CD4-positive, alpha-beta T cell treated with Interleukin-17A for 1 hour (primary cell): ENCODE results near the gene BAZ1B.
"Not testable (repeated sequence)": the region's sequence is repeated elsewhere in the genome, so short reads cannot be mapped to it uniquely, and the experiment has no call there.

Experiments used
- DNase-seq: peaks from one replicate; pipeline ENCODE4 v3.0.0-alpha.2; 2020

The BAZ1B gene

GRCh38 chr7:73539709-73540108 is 17.6 kb upstream of the BAZ1B start:
- no peak for DNase-seq

DNA sequence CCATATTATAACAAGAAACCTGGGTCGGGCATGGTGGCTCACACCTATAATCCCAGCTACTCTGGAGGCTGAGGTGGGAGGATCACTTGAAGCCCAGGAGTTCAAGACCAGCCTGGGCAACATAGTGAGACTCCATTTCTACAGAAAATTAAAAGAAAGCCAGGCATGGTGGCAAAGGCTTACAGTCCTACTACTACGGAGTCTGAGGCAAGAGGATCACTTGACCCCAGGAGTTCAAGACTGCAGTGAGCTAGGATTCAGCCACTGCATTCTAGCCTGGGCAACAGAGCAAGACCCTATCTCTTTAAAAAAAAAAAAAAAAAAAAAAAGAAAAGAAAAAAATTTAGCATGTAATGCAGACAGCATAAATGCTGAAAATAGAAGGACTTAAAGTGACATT is 16.4 kb upstream of the BAZ1B start:
- DNase-seq: not testable (repeated sequence)

DNA sequence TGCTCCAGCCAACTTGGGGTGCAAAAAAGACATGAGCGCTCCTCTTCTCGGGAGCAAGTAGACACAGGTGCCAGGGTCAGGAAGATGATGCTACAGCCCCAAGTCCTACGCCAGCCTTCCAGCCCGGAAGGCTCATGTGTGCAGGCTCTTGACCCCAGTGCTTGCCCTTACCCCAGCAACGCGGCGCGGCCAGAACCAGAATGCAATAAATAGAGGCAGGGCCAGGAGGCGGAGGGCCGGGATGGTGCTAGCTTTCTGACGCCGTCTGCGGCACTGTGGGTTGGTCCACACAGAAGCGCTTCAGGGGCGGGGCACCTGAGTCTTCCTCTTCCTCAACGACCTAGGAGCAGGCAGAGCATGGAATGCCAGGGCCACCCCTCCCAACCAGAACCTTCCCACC is 15.0 kb upstream of the BAZ1B start:
- DNase-seq: no peak

DNA sequence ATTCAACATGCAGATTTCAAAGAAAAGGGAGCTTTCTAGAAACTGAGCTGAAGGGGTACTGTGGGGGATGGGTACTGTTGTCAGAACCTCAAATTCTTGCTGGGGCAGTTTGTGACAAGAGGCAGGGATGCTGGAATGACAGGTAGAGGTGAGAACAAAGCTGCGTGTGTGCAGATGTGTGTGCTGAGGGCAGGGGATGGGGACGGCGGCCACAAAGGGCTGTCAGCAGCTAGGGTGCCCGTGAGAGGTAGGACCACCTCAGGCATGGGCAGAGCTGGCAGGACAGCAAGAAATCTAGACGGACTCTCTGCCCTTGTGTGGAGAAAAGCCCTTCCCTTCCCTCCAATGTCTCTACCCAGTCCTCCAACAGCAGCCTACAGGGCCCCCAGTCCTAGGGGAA is 14.4 kb upstream of the BAZ1B start:
- DNase-seq: no peak

DNA sequence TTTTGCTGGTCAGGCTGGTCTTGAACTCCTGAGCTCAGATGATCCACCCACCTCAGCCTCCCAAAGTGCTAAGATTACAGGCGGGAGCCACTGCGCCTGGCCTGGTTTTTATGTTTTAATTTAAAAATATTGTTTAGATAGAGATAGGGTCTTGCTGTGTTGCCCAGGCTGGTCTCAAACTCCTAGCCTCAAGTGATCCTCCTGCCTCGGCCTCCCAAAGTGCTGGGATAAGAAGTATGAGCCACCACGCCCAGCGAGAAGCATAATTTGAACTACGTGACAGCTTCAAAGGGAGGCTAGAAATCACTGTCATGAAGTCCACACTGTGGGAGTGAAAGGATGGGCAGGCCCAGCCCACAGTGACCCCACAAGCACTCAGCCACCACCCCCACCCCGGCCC is 13.8 kb upstream of the BAZ1B start:
- DNase-seq: not testable (repeated sequence)

- no peak for DNase-seq
These were observed 11.6 kb upstream of the BAZ1B start for GRCh38 chr7:73533742-73534141.

DNA sequence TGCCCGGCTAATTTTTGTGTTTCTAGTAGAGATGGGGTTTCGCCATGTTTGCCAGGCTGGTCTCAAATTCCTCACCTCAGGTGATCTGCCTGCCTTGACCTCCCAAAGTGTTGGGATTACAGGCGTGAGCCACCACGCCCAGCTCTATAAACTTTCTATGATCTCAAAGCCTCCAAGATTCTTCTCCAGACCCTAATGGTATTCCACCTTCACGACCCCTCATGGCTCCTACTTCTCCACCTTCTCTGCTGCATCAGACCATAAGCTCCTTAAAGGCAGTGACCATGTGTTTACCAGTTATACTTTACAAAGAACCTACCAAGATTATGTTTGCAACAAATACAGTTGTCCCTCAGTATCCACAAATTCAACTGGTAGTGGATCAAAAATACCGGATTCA is 10.1 kb upstream of the BAZ1B start:
- no peak for DNase-seq

- DNase-seq: no peak
These were observed 8.7 kb upstream of the BAZ1B start for GRCh38 chr7:73530800-73531199.

GRCh38 chr7:73526896-73527821 is 5.1 kb upstream of the BAZ1B start:
- DNase-seq: peak; percentile 20

- DNase-seq: not testable (repeated sequence)
These were observed 4.0 kb upstream of the BAZ1B start for GRCh38 chr7:73526158-73526494.

DNA sequence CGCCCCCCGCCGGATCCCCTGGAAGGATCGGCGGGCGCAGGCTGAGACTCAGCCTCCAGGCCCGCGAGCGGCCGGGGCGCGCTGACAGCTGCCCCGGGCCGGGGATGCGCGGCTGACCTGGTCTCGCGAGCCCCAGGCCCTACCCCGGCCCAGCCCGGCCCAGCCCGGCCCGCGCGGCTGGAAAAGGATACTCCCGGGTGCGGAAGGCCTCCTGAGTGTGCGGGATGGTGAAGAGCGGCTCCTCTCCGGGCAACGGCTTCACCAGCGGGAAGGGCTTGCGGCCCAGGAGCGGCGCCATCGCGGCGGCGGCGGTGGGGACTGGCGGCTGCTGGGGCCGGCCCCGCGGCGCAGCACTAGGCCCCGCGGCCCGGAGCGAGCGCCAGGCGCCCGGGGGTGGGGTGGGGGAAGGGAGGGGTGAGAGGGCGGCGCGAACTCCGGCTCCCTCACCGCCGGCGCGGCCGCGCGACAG is 423 bp downstream of the BAZ1B start:
- no peak for DNase-seq

DNA sequence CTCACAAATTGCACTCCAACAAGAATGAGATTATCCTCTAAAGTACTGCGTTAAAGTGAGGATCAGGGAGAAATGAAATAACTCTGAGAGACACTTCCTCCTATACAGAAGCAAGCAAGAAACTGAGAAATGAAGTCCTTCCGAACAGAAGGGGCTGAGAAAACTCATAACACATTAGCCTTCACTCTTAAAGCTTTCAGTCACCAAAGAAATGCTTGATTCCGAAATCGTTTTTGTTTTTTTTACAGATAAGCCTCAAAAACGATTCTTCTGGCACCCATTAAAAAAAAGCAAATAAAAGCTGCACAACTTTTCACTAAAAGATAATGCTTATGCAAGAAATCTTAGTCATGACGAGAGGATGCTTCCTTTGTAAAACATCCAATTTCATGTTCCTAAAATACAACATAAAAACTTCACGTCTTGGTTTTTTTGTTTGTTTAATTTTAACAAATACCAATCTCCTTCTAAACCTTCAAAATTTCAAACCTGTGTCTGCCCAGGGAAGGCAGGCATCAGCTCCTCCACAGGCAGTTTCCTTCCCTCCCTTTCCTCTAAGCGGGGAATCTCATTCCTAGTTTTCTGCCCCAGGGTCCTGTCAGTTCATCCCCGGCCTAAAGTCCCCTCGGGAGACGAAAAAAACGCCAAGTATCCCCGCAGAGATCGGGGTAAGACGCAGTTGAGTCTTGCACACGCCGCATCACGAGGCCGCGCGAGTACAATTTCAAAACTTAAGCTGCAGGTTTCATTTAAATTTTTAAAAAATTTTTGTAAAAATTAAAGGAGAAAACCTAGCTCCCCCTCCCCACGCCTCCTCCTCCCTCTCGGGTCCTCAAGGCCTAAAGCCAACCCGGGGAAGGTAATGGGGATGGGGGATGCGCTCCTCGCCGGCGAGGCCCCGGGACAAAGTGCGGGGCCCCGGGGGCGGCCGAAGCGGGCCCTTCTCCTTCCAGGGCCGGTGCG is 1.1 kb downstream of the BAZ1B start:
- DNase-seq: peak; percentile 6

GRCh38 chr7:73519867-73520672 is 2.0 kb downstream of the BAZ1B start:
- peak; percentile 52 for DNase-seq

GRCh38 chr7:73518470-73518869 is 3.6 kb downstream of the BAZ1B start:
- DNase-seq: no peak

DNA sequence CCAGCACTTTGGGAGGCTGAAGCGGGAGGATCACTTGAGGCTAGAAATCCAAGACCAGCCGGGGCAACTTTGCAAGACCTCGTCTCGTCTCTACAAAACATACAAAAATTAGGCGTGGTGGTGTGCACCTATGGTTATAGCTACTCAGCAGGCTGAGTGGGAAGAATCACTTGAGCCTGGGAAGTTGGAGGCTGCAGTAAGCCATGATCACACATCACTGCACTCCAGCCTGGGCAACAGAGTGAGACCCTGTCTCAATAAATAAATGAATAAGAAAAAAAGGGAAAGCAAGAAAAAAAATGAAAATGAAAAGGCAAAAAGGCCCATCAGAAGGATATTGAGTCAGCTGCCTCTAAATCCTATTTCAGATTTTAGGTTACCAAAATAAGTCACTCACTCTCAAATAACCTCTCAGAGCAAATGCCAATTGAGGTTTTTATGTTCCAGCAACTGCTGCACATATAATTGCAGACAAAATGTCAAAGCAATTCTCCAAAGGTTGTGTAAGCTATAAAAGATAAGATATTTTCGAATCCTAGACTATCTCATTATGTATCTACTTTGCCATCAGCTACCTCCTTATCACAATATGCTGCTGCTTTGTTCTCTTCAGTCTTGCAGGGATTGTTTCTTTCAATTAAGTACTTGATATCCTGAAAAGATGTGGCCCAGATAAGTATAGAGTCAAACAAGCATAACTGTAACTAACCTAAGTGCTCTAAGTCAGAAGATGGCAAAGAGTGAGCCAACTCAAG is 4.7 kb downstream of the BAZ1B start:
- no peak for DNase-seq

DNA sequence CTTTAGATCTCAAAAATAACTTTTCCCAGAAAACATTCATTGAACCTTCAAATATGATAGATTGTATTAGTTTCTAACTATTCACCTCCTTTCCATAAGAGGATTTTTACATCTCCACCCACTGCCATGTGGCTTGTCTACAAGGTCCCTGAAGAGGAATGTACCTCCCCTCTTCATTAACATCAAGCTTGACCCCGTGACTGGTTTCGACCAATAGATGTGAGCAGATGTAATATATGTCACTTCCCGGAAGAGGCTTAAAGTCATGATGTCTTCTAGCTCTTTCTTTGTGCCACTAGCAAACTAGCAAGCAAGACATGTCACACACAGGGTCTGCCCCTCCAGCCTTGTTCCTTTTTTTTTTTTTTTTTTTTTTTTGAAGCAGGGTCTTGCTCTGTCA is 6.9 kb downstream of the BAZ1B start:
- DNase-seq: peak; percentile 23

GRCh38 chr7:73512018-73512780 is 9.9 kb downstream of the BAZ1B start:
- DNase-seq: no peak

DNA sequence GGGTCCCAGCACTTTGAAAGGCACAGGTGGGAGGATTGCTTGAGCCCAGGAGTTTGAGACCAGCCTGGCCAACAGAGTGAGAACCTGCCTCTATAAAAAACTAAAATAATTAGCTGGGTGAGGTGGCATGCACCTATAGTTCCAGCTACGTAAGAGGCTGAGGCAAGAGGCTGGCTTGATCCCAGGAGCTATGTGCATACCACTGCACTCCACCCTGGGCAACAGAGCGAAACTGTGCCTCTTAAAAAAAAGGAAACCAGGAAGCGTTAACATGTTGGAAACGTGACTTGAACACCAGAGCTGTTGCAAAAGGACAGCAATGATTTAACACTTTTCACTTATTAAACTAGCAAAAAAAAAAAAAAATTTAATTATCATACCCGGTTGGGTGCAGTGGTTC is 12.6 kb downstream of the BAZ1B start:
- DNase-seq: no peak

GRCh38 chr7:73507556-73507955 is 14.5 kb downstream of the BAZ1B start:
- no peak for DNase-seq

DNA sequence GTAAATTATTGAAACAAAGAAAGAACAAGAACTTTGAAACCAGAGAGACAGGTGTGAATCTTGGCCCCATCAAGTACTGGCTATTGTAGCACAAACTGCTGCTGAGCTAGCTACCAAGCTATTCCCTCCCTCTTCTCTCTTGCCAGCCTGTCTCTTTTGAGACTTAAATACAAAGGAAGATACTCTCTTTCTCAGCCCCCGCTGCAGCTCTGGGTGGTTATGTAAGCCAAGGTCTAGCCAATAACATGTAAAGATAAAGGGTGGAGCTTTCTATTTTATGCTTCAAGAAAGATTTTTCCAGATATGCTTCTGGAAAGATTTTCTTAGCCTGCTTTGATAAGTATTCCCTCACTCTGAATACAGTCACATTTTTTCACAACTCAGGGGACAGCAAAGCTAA is 17.2 kb downstream of the BAZ1B start:
- no peak for DNase-seq

- no peak for DNase-seq
These were observed 18.1 kb downstream of the BAZ1B start for GRCh38 chr7:73504017-73504416.
